ENCODE data around the gene ELAVL2.

- TF ChIP-seq POLR2A (IDR thresholded peaks at IDR 0.05) (no peak), CTCF (IDR thresholded peaks at IDR 0.05) (no peak)
Observed at GRCh38 chr9:23651051-23651450, 175.0 kb downstream of the ELAVL2 start.
